SJCRH30 (cell line): ENCODE data around the gene PCDHB14. TPM values are rescaled to one million over a fixed set of nuclear protein-coding genes. Genes with fewer than 3 reads are reported as not detected.
"Not testable (repeated sequence)": the region's sequence is repeated elsewhere in the genome, so short reads cannot be mapped to it uniquely, and the experiment has no call there.

Experiments used
- DNase-seq, 2 experiments: peaks; one replicate each; pipeline ENCODE4 v3.0.0-alpha.2; 2015 to 2020
- H3K27ac ChIP-seq: fragments of 250-450 bp; sonication (Bioruptor Pico); 2 replicates; pipeline ENCODE4 v1.5.1; 2020; ENCODE audit warnings: mild to moderate bottlenecking, moderate library complexity
- H3K27me3 ChIP-seq: fragments of 250-450 bp; sonication (Bioruptor Pico); 2 replicates; pipeline ENCODE4 v1.5.1; 2020; ENCODE audit warnings: mild to moderate bottlenecking, moderate library complexity
- H3K36me3 ChIP-seq: fragments of 250-450 bp; sonication (Bioruptor Pico); 2 replicates; pipeline ENCODE4 v1.5.1; 2020; ENCODE audit warnings: mild to moderate bottlenecking, moderate library complexity
- H3K4me1 ChIP-seq: fragments of 250-450 bp; sonication (Bioruptor Pico); 2 replicates; pipeline ENCODE4 v1.5.1; 2020; ENCODE audit warnings: mild to moderate bottlenecking, moderate library complexity
- H3K4me3 ChIP-seq: fragments of 250-450 bp; sonication (Bioruptor Pico); 2 replicates; pipeline ENCODE4 v1.5.1; 2020; ENCODE audit warnings: mild to moderate bottlenecking, moderate library complexity
- H3K9me3 ChIP-seq: fragments of 250-450 bp; sonication (Bioruptor Pico); replicated peaks from 2 replicates; pipeline ENCODE4 v1.5.1; 2020; ENCODE audit warnings: mild to moderate bottlenecking, moderate library complexity
- total RNA-seq: library from RNA; depleted of rRNA; stranded (reverse); fragments of >200 nt; shearing (Covaris generic); gene quantifications from 2 replicates; pipeline ENCODE4 v1.2.3, GENCODE V29; 2014

The PCDHB14 gene
- total RNA-seq, 1 experiment from 2014 or later, result 10.9 TPM

DNA sequence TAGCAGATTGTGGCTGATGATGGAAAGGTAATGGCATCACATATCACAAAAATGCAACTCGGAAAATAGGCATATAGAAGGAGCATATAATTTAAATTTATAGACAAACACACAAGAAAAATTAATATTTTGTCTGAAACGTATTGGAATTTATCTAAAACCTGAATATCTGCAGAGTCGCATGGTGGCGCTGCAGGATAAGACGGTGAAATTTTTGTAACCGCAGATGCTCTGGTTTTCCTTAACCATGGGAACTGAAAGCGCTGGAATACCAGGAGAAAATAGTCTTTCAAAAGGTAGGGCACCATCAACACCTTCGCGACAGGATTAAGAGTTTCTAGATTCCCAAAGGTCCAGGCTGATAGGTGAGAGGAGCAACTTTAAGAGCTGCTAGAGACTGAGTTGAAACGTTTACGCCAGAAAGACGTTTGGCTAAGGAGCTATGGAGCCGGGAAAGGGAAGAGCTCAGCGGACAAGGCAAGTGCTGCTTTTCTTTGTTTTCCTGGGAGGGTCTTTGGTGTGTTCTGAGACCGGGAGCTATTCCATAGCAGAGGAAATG is 11.0 kb downstream of the PCDHB14 start:
- H3K9me3 ChIP-seq, result peaks cover 11% of the 10 kb centered on the region
- peak overlapping the region; percentile 29; the same call in 1 of the 2 replicates for H3K27ac ChIP-seq
- peak overlapping the region; percentile 50 for H3K4me3 ChIP-seq
- H3K36me3 ChIP-seq, result no peaks in the 10 kb centered on the region
- no peaks in the 10 kb centered on the region for H3K27me3 ChIP-seq
- no peaks in the 10 kb centered on the region for H3K4me1 ChIP-seq
- DNase-seq, result peak in 1 of 2 experiments; percentile 48

DNA sequence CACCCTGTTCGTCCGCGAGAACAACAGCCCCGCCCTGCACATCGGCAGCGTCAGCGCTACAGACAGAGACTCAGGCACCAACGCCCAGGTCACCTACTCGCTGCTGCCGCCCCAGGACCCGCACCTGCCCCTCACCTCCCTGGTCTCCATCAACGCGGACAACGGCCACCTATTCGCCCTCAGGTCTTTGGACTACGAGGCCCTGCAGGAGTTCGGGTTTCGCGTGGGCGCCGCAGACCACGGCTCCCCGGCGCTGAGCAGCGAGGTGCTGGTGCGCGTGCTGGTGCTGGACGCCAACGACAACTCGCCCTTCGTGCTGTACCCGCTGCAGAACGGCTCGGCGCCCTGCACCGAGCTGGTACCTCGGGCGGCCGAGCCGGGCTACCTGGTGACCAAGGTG is 12.8 kb downstream of the PCDHB14 start:
- H3K36me3 ChIP-seq, H3K27ac ChIP-seq, DNase-seq, H3K4me1 ChIP-seq, H3K27me3 ChIP-seq, H3K4me3 ChIP-seq: not testable (repeated sequence)
- H3K9me3 ChIP-seq, result peaks cover 16% of the 10 kb centered on the region

- H3K27me3 ChIP-seq, result no peaks in the 10 kb centered on the region
- DNase-seq, result no peak
- peaks cover 16% of the 10 kb centered on the region for H3K9me3 ChIP-seq
- no peak overlapping the region for H3K4me3 ChIP-seq
- no peaks in the 10 kb centered on the region for H3K4me1 ChIP-seq
- H3K27ac ChIP-seq, result no peak overlapping the region
- H3K36me3 ChIP-seq, result no peaks in the 10 kb centered on the region
These were observed 13.6 kb downstream of the PCDHB14 start for GRCh38 chr5:141236516-141237313.

DNA sequence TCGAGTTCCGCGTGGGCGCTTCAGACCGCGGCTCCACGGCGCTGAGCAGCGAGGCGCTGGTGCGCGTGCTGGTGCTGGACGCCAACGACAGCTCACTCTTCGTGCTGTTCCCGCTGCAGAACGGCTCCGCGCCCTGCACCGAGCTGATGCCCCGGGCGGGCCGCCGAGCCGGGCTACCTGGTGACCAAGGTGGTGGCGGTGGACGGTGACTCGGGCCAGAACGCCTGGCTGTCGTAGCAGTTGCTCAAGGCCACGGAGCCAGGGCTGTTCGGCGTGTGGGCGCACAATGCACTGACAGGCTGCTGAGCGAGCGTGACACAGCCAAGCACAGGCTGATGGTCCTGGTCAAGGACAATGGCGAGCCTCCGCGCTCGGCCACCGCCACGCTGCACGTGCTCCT is 18.4 kb downstream of the PCDHB14 start:
- no peak overlapping the region for H3K27ac ChIP-seq
- H3K9me3 ChIP-seq, result peaks cover 15% of the 10 kb centered on the region
- no peak for DNase-seq

DNA sequence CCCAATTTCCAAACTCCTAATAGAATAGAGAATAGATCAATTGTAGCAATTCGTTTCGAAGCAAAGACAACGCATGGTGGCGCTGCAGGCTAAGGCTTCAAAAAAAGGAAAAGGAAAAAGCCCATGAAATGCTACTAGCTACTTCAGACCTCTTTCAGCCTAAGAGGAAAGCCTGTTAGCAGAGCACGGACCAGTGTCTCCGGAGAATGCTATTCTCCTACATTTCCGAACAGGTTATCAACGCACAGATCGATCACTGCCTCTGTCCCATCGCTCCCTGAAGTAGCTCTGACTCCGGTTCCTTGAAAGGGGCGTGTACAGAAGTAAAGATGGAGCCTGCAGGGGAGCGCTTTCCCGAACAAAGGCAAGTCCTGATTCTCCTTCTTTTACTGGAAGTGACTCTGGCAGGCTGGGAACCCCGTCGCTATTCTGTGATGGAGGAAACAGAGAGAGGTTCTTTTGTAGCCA is 22.1 kb downstream of the PCDHB14 start, which contains the start of gene PCDHB15:
Gene PCDHB15 (plus strand): TSS at position 146 of the 468 bp plus-strand sequence. CDS start 184 bp downstream, at position 330.
- Histone ChIP-seq H3K27ac (no peak within 1 kb of the TSS), H3K36me3 (no peaks in the 10 kb centered on the region), H3K27me3 (no peaks in the 10 kb centered on the region), H3K4me1 (no peaks in the 10 kb centered on the region), H3K4me3 (no peak within 1 kb of the TSS), H3K9me3 (peaks cover 23% of the 10 kb centered on the region)
- DNase-seq, result no peak

More for the DNA sequence above, 18.4 kb downstream of the PCDHB14 start:
- Histone ChIP-seq H3K4me3 (no peak overlapping the region), H3K27me3 (no peaks in the 10 kb centered on the region), H3K4me1 (no peaks in the 10 kb centered on the region), H3K36me3 (no peaks in the 10 kb centered on the region)

DNA sequence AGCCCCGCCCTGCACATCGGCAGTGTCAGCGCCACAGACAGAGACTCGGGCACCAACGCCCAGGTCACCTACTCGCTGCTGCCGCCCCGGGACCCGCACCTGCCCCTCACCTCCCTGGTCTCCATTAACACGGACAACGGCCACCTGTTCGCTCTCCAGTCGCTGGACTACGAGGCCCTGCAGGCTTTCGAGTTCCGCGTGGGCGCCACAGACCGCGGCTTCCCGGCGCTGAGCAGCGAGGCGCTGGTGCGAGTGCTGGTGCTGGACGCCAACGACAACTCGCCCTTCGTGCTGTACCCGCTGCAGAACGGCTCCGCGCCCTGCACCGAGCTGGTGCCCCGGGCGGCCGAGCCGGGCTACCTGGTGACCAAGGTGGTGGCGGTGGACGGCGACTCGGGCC is 23.8 kb downstream of the PCDHB14 start:
- DNase-seq, H3K36me3 ChIP-seq, H3K4me1 ChIP-seq, H3K4me3 ChIP-seq, H3K27me3 ChIP-seq, H3K27ac ChIP-seq: not testable (repeated sequence)
- peaks cover 33% of the 10 kb centered on the region for H3K9me3 ChIP-seq

DNA sequence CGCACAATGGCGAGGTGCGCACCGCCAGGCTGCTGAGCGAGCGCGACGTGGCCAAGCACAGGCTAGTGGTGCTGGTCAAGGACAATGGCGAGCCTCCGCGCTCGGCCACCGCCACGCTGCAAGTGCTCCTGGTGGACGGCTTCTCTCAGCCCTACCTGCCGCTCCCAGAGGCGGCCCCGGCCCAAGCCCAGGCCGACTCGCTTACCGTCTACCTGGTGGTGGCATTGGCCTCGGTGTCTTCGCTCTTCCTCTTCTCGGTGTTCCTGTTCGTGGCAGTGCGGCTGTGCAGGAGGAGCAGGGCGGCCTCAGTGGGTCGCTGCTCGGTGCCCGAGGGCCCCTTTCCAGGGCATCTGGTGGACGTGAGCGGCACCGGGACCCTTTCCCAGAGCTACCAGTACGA is 24.3 kb downstream of the PCDHB14 start:
- not testable (repeated sequence) for H3K4me3 ChIP-seq, H3K27ac ChIP-seq, DNase-seq, H3K27me3 ChIP-seq, H3K4me1 ChIP-seq, H3K36me3 ChIP-seq
- H3K9me3 ChIP-seq, result peaks cover 33% of the 10 kb centered on the region

DNA sequence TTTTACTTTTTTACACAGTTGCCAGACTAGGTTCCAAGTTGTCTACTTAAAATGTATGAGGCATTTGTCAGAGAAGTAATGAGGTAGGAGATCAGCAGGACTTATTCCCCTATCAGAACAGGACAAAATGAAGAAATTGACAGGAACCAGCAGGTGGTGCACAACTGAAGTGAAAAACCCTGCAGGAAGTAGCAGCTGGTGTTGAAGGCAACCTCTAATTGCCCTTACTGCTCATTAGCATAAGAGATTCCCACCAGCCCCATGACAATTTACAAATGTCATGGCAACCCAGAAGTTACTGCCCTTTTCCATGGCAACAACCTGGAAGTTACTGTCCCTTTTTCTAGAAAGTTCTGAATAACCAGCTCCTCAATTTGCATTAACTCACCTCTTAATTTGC is 27.4 kb downstream of the PCDHB14 start:
- peaks cover 37% of the 10 kb centered on the region for H3K9me3 ChIP-seq

GRCh38 chr5:141258464-141258863 is 35.3 kb downstream of the PCDHB14 start:
- Histone ChIP-seq H3K4me3 (no peak overlapping the region), H3K36me3 (no peaks in the 10 kb centered on the region), H3K27me3 (no peaks in the 10 kb centered on the region), H3K9me3 (peaks cover 49% of the 10 kb centered on the region), H3K27ac (no peak overlapping the region), H3K4me1 (no peaks in the 10 kb centered on the region)
- DNase-seq, result no peak

More for the DNA sequence above, 27.4 kb downstream of the PCDHB14 start:
- Histone ChIP-seq H3K4me3 (no peak overlapping the region), H3K36me3 (no peaks in the 10 kb centered on the region), H3K27me3 (no peaks in the 10 kb centered on the region), H3K4me1 (no peaks in the 10 kb centered on the region), H3K27ac (no peak overlapping the region)
- peak in 1 of 2 experiments; percentile 35 for DNase-seq

GRCh38 chr5:141258948-141259347 is 35.8 kb downstream of the PCDHB14 start:
- DNase-seq, result no peak
- H3K9me3 ChIP-seq, result peaks cover 49% of the 10 kb centered on the region
- no peak overlapping the region for H3K4me3 ChIP-seq
- H3K27ac ChIP-seq, result no peak overlapping the region
- no peaks in the 10 kb centered on the region for H3K36me3 ChIP-seq
- H3K27me3 ChIP-seq, result no peaks in the 10 kb centered on the region
- no peaks in the 10 kb centered on the region for H3K4me1 ChIP-seq

- no peaks in the 10 kb centered on the region for H3K27me3 ChIP-seq
These were observed 37.5 kb downstream of the PCDHB14 start for GRCh38 chr5:141260458-141261237.

DNA sequence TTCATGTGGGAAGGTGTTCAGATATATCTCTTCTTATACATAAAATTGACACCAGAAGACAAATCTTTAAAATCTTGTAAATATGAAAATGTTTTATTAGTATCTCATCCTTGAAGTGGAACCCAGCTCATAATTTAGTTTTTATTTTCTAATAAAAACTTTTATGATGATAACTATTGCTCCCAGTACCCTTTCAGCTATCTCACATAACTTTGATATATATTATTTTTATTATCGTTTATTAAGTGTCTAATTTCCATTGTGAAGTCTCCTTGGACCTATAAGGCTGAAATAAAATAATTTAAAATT is 38.0 kb downstream of the PCDHB14 start:
- no peaks in the 10 kb centered on the region for H3K4me1 ChIP-seq
- no peaks in the 10 kb centered on the region for H3K36me3 ChIP-seq
- no peak overlapping the region for H3K27ac ChIP-seq
- no peak overlapping the region for H3K4me3 ChIP-seq
- H3K27me3 ChIP-seq, result no peaks in the 10 kb centered on the region
- DNase-seq, result no peak
- peaks cover 63% of the 10 kb centered on the region for H3K9me3 ChIP-seq

More at GRCh38 chr5:141260458-141261237, 37.5 kb downstream of the PCDHB14 start:
- no peak overlapping the region for H3K27ac ChIP-seq
- peak in 1 of 2 experiments; percentile 30 for DNase-seq
- H3K36me3 ChIP-seq, result no peaks in the 10 kb centered on the region
- no peak overlapping the region for H3K4me3 ChIP-seq
- H3K9me3 ChIP-seq, result peaks cover 59% of the 10 kb centered on the region
- no peaks in the 10 kb centered on the region for H3K4me1 ChIP-seq

GRCh38 chr5:141269195-141269594 is 46.1 kb downstream of the PCDHB14 start:
- Histone ChIP-seq H3K9me3 (peaks cover 24% of the 10 kb centered on the region), H3K4me1 (no peaks in the 10 kb centered on the region; the same call in 1 of the 2 replicates), H3K36me3 (no peaks in the 10 kb centered on the region), H3K27ac (no peak overlapping the region), H3K4me3 (no peak overlapping the region), H3K27me3 (no peaks in the 10 kb centered on the region)
- DNase-seq, result no peak

DNA sequence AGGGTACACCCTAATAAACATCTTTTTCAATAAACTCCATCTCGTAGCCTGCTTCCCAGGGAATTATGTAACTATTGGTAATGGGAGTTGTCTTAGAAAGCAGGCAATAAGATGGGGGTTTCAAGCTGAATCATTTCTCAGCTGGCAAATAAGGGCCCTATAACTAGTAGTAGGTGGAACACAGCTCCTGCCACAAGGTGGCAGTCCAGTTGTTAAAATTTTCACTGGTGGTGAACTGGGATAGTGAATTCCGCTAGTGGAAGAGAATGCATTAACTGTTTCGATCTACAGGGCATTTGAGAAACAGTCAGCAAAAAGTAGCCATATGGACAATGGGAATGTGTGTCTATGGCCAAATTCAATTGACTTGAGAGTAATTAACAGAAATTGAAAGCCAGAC is 49.8 kb downstream of the PCDHB14 start:
- H3K4me3 ChIP-seq, result no peak overlapping the region
- H3K27me3 ChIP-seq, result no peaks in the 10 kb centered on the region
- H3K36me3 ChIP-seq, result no peaks in the 10 kb centered on the region
- DNase-seq, result peak; percentile 45 to 65
- H3K9me3 ChIP-seq, result peaks cover 14% of the 10 kb centered on the region
- H3K4me1 ChIP-seq, result no peaks in the 10 kb centered on the region; the same call in 1 of the 2 replicates
- H3K27ac ChIP-seq, result no peak overlapping the region
